ENCODE data around the gene RIT1. TPM values are rescaled to one million over a fixed set of nuclear protein-coding genes. Genes with fewer than 3 reads are reported as not detected.

The RIT1 gene
- total and polyA plus RNA-seq, 7 donors, result 5.1 to 16.9 (median 11.1) TPM

- no peak overlapping the region for H3K27ac ChIP-seq
- H3K9me3 ChIP-seq, result no peaks in the 10 kb centered on the region
- 19 to 33% (median 21%) methylated on average over 1 of the region's 1 CpG for WGBS, 3 donors
- no peaks in the 10 kb centered on the region for H3K36me3 ChIP-seq (ENCODE audit: insufficient read depth in 1 of 2, low read depth in 1 of 2)
- intact Hi-C loops (cut with DNase I), result no loop called here
- no peaks in the 10 kb centered on the region for H3K4me1 ChIP-seq
- H3K4me3 ChIP-seq, result no peak overlapping the region
- DNase-seq (no peak), ATAC-seq (no peak)
- TF ChIP-seq CTCF (IDR thresholded peaks at IDR 0.05), result no peak
- H3K27me3 ChIP-seq (ENCODE audit: insufficient read depth in 3 of 3, low read length in 2 of 3), result no peaks in the 10 kb centered on the region
Measured at GRCh38 chr1:155871390-155871789, 39.8 kb downstream of the RIT1 start.

- H3K27me3 ChIP-seq (ENCODE audit: insufficient read depth in 3 of 3, low read length in 2 of 3), result no peaks in the 10 kb centered on the region
- H3K36me3 ChIP-seq (ENCODE audit: insufficient read depth in 1 of 2, low read depth in 1 of 2), result no peaks in the 10 kb centered on the region
- intact Hi-C loops (cut with DNase I), result no loop called here
- peaks cover 2% of the 10 kb centered on the region for H3K4me1 ChIP-seq
- ATAC-seq (no peak), DNase-seq (no peak)
- no peak overlapping the region for H3K27ac ChIP-seq
- no peak overlapping the region for H3K4me3 ChIP-seq
- 91 to 97% (median 97%) methylated on average over 8 of the region's 8 CpGs for WGBS, 3 donors
- no peaks in the 10 kb centered on the region for H3K9me3 ChIP-seq
- TF ChIP-seq CTCF (IDR thresholded peaks at IDR 0.05), result no peak
Measured at GRCh38 chr1:155867766-155868165, 43.4 kb downstream of the RIT1 start.

- peaks cover 2% of the 10 kb centered on the region for H3K4me1 ChIP-seq
- intact Hi-C loops (cut with DNase I), result no loop called here
- no peak for ATAC-seq
- no peaks in the 10 kb centered on the region for H3K27me3 ChIP-seq (ENCODE audit: insufficient read depth in 3 of 3, low read length in 2 of 3)
- no peaks in the 10 kb centered on the region for H3K9me3 ChIP-seq
- H3K27ac ChIP-seq, result no peak overlapping the region
- no peaks in the 10 kb centered on the region for H3K36me3 ChIP-seq (ENCODE audit: insufficient read depth in 1 of 2, low read depth in 1 of 2)
- no peak for DNase-seq
- H3K4me3 ChIP-seq, result no peak overlapping the region
- no peak for TF ChIP-seq CTCF (IDR thresholded peaks at IDR 0.05)
Measured at GRCh38 chr1:155864393-155864792, 46.8 kb downstream of the RIT1 start.

- no peaks in the 10 kb centered on the region for H3K27me3 ChIP-seq (ENCODE audit: insufficient read depth in 3 of 3, low read length in 2 of 3)
- H3K27ac ChIP-seq, result no peak overlapping the region
- TF ChIP-seq CTCF (IDR thresholded peaks at IDR 0.05), result no peak
- WGBS, 3 donors, result 82 to 93% (median 92%) methylated on average over 2 of the region's 2 CpGs
- no peaks in the 10 kb centered on the region for H3K9me3 ChIP-seq
- ATAC-seq (no peak), DNase-seq (no peak)
- H3K4me3 ChIP-seq, result no peak overlapping the region
- intact Hi-C loops (cut with DNase I), result no loop called here
- no peaks in the 10 kb centered on the region for H3K36me3 ChIP-seq (ENCODE audit: insufficient read depth in 1 of 2, low read depth in 1 of 2)
- H3K4me1 ChIP-seq, result peaks cover 10% of the 10 kb centered on the region
Measured at GRCh38 chr1:155861896-155862295, 49.3 kb downstream of the RIT1 start.

GRCh38 chr1:155860970-155861510 is 50.1 kb downstream of the RIT1 start:
- intact Hi-C loops (cut with DNase I), result no loop called here
- no peak for DNase-seq
- H3K4me3 ChIP-seq, result peak overlapping the region; percentile 77
- no peak for TF ChIP-seq CTCF (IDR thresholded peaks at IDR 0.05)
- no peaks in the 10 kb centered on the region for H3K27me3 ChIP-seq (ENCODE audit: insufficient read depth in 3 of 3, low read length in 2 of 3)
- no peaks in the 10 kb centered on the region for H3K36me3 ChIP-seq (ENCODE audit: insufficient read depth in 1 of 2, low read depth in 1 of 2)
- H3K9me3 ChIP-seq, result no peaks in the 10 kb centered on the region
- 53 to 62% (median 60%) methylated on average over 2 of the region's 2 CpGs for WGBS, 3 donors
- H3K27ac ChIP-seq, result peak overlapping the region; percentile 81
- no peak for ATAC-seq
- peaks cover 16% of the 10 kb centered on the region for H3K4me1 ChIP-seq

All from psoas muscle (tissue), 8 donors.